GM23338 (cell line): ENCODE data around the gene NUTF2. TPM values are rescaled to one million over a fixed set of nuclear protein-coding genes. Genes with fewer than 3 reads are reported as not detected.
A peak's percentile ranks its signal among the peaks of the same experiment; 100 is the strongest.

ENCODE experiments used
- ATAC-seq: fragments of 200-7000 bp; cut with Tn5 transposase; 3 replicates; pipeline ENCODE4 v1.9.1; 2020
- DNase-seq: peaks from one replicate; pipeline ENCODE4 v3.0.0-alpha.2; 2015; ENCODE audit warnings: low spot score
- H2AFZ ChIP-seq: fragments of 200-600 bp; sonication (generic); 2 replicates; pipeline ENCODE4 v1.8.0; 2016; ENCODE audit warnings: antibody characterized with exemption, mild to moderate bottlenecking, moderate library complexity
- H3F3A ChIP-seq: fragments of 200-600 bp; sonication (generic); replicated peaks from 2 replicates; pipeline ENCODE4 v1.8.0; 2017; ENCODE audit warnings: antibody characterized with exemption, mixed run types, low read depth
- H3K27ac ChIP-seq: fragments of 200-600 bp; sonication (generic); 2 replicates; pipeline ENCODE4 v1.6.1; 2016; ENCODE audit warnings: low read depth
- H3K27me3 ChIP-seq: fragments of 200-600 bp; sonication (generic); 2 replicates; pipeline ENCODE4 v1.8.0; 2016; ENCODE audit warnings: mild to moderate bottlenecking, mixed run types, moderate library complexity; ENCODE audit not compliant: insufficient read depth
- H3K36me3 ChIP-seq: fragments of 200-600 bp; sonication (generic); 2 replicates; pipeline ENCODE4 v1.8.0; 2016; ENCODE audit warnings: mild to moderate bottlenecking; ENCODE audit not compliant: insufficient read depth
- H3K4me1 ChIP-seq: fragments of 200-600 bp; sonication (generic); 2 replicates; pipeline ENCODE4 v1.8.0; 2016; ENCODE audit warnings: mild to moderate bottlenecking, moderate library complexity; ENCODE audit not compliant: insufficient read depth
- H3K4me2 ChIP-seq: fragments of 200-600 bp; sonication (generic); 2 replicates; pipeline ENCODE4 v1.7.1; 2017; ENCODE audit warnings: mixed run types
- H3K4me3 ChIP-seq: fragments of 200-600 bp; sonication (generic); 2 replicates; pipeline ENCODE4 v1.6.1; 2016; ENCODE audit warnings: mixed run types
- H3K79me2 ChIP-seq: fragments of 200-600 bp; sonication (generic); replicated peaks from 2 replicates; pipeline ENCODE4 v1.8.0; 2017; ENCODE audit warnings: mild to moderate bottlenecking; ENCODE audit not compliant: insufficient read depth
- H3K9me2 ChIP-seq: fragments of 200-600 bp; sonication (generic); 2 replicates; pipeline ENCODE4 v1.8.0; 2017; ENCODE audit not compliant: insufficient read depth
- H4K20me1 ChIP-seq: fragments of 200-600 bp; sonication (generic); replicated peaks from 2 replicates; pipeline ENCODE4 v1.8.0; 2017; ENCODE audit warnings: mild to moderate bottlenecking; ENCODE audit not compliant: insufficient read depth
- H3K27ac Mint-ChIP-seq: 2 replicates; pipeline ENCODE4 v1.8.0; 2020; ENCODE audit warnings: inconsistent platforms, mild to moderate bottlenecking, moderate library complexity, mixed read lengths
- H3K27me3 Mint-ChIP-seq: 3 replicates; pipeline ENCODE4 v1.8.0; 2022; ENCODE audit warnings: low read depth, mild to moderate bottlenecking, moderate library complexity, mixed read lengths, inconsistent platforms; ENCODE audit not compliant: insufficient read depth, poor library complexity
- H3K36me3 Mint-ChIP-seq: 3 replicates; pipeline ENCODE4 v1.8.0; 2021; ENCODE audit warnings: low read depth, mild to moderate bottlenecking, inconsistent platforms, moderate library complexity, mixed read lengths
- H3K4me1 Mint-ChIP-seq: 3 replicates; pipeline ENCODE4 v1.8.0; 2020; ENCODE audit warnings: mild to moderate bottlenecking, inconsistent platforms, mixed read lengths
- H3K4me3 Mint-ChIP-seq: 3 replicates; pipeline ENCODE4 v1.8.0; 2021; ENCODE audit warnings: moderate library complexity, mild to moderate bottlenecking, inconsistent platforms, mixed read lengths
- H3K9me3 Mint-ChIP-seq: 3 replicates; pipeline ENCODE4 v1.8.0; 2020; ENCODE audit warnings: moderate library complexity, mild to moderate bottlenecking, inconsistent platforms, mixed read lengths
- CREB1 ChIP-seq: fragments of 250-450 bp; sonication (Bioruptor Pico); IDR thresholded peaks from 2 replicates; pipeline ENCODE4 v1.5.0; 2020; ENCODE audit warnings: low read depth, mild to moderate bottlenecking, moderate library complexity
- POLR2AphosphoS5 ChIP-seq: IDR thresholded peaks from 2 replicates; pipeline ENCODE4 v1.6.1; 2016; ENCODE audit warnings: antibody characterized with exemption, low read depth
- ZNF462 ChIP-seq: fragments of 250-450 bp; sonication (Bioruptor Pico); IDR thresholded peaks from 2 replicates; pipeline ENCODE4 v1.5.0; 2020; ENCODE audit warnings: mild to moderate bottlenecking, moderate library complexity
- polyA plus RNA-seq: library from polyadenylated mRNA; unstranded; fragments of >200 nt; fragmentation: Nextera tagmentation; extraction: Ambion mirVana; gene quantifications from 2 replicates; pipeline ENCODE4 v1.2.1, GENCODE V29; 2016
- total RNA-seq: library from RNA; depleted of rRNA; stranded (reverse); fragments of >200 nt; shearing (Covaris generic); gene quantifications from 2 replicates; pipeline ENCODE4 v1.2.3, GENCODE V29; 2014
- TF ChIP-seq, protein P1 (sequence below): IDR thresholded peaks from 2 replicates; pipeline ENCODE4 v1.6.1; 2016; ENCODE audit warnings: antibody characterized with exemption

Gene NUTF2
- total and polyA plus RNA-seq, 2 experiments from 2014 or later: 321 to 391 TPM

GRCh38 chr16:67806428-67807147 lies 40.1 kb upstream of the NUTF2 start, which contains the start of the genes RANBP10 and TSNAXIP1:
TSS of gene RANBP10 (minus strand) at chr16:67806560. CDS start at chr16:67806536, 24 bp downstream.
TSS of gene TSNAXIP1 (plus strand) at chr16:67806889. CDS start at chr16:67807150, 261 bp downstream.
- H3K4me3 ChIP-seq: peak within 1 kb of the TSS; percentile 86
- peaks cover 38% of the 10 kb centered on the region for H3K79me2 ChIP-seq
- Mint-ChIP-seq H3K4me1 (peaks cover 9% of the 10 kb centered on the region), H3K9me3 (no peaks in the 10 kb centered on the region; the same call in 2 of the 3 replicates), H3K27me3 (no peaks in the 10 kb centered on the region), H3K4me3 (peak within 1 kb of the TSS; percentile 93), H3K27ac (peak within 1 kb of the TSS; percentile 92), H3K36me3 (peaks cover 27% of the 10 kb centered on the region)
- peaks cover 8% of the 10 kb centered on the region for H3K4me1 ChIP-seq
- H3K4me2 ChIP-seq: peak within 1 kb of the TSS; percentile 85
- H3K27me3 ChIP-seq: no peaks in the 10 kb centered on the region
- peaks cover 6% of the 10 kb centered on the region; the same call in 1 of the 2 replicates for H4K20me1 ChIP-seq
- peak within 1 kb of the TSS; percentile 87 for H2AFZ ChIP-seq
- peak within 1 kb of the TSS; percentile 58; the same call in 1 of the 2 replicates for H3K27ac ChIP-seq
- peaks cover 6% of the 10 kb centered on the region; the same call in 1 of the 2 replicates for H3F3A ChIP-seq
- H3K9me2 ChIP-seq: no peaks in the 10 kb centered on the region
- peaks cover 7% of the 10 kb centered on the region; the same call in 1 of the 2 replicates for H3K36me3 ChIP-seq
- TF ChIP-seq, protein P1, sequence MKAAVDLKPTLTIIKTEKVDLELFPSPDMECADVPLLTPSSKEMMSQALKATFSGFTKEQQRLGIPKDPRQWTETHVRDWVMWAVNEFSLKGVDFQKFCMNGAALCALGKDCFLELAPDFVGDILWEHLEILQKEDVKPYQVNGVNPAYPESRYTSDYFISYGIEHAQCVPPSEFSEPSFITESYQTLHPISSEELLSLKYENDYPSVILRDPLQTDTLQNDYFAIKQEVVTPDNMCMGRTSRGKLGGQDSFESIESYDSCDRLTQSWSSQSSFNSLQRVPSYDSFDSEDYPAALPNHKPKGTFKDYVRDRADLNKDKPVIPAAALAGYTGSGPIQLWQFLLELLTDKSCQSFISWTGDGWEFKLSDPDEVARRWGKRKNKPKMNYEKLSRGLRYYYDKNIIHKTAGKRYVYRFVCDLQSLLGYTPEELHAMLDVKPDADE: peak; percentile 99
- TF ChIP-seq ZNF462 (CRISPR knock-in tag) (no peak), POLR2AphosphoS5 (peak; percentile 93), CREB1 (CRISPR knock-in tag) (peak; percentile 53)
- peak; percentile 100 for DNase-seq
- ATAC-seq: peak; percentile 95
